ENCODE data around the gene C17orf107.

C17orf107 gene

DNA sequence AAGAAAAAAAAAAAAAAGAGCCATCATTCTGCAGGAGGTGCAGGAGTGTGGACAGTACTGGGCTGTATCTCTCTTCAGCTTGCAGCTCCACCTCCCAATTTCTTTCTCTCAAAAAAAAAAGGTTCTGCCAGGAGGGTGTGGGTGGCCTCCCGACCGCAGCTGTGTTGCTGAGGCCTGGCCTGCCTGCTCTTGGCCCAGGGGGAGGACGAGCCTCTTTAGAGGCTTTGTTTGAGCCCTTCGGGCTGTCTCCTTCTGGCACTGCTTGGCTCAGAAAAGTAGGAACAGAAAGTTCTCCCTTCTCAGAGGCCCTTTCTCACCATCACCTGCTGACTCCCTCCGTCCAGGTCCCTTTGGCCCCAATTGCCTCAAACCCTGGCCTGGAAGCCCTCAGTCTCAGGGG lies 22.2 kb upstream of the C17orf107 start:
- DNase-seq: no peak

- DNase-seq: no peak
These were observed 19.7 kb upstream of the C17orf107 start for GRCh38 chr17:4879601-4880000.

- DNase-seq: no peak
These were observed 18.5 kb upstream of the C17orf107 start for GRCh38 chr17:4880857-4881256.

GRCh38 chr17:4881761-4882555 lies 17.4 kb upstream of the C17orf107 start:
- peak; percentile 24 for DNase-seq

GRCh38 chr17:4884489-4884888 lies 14.8 kb upstream of the C17orf107 start:
- no peak for DNase-seq

DNA sequence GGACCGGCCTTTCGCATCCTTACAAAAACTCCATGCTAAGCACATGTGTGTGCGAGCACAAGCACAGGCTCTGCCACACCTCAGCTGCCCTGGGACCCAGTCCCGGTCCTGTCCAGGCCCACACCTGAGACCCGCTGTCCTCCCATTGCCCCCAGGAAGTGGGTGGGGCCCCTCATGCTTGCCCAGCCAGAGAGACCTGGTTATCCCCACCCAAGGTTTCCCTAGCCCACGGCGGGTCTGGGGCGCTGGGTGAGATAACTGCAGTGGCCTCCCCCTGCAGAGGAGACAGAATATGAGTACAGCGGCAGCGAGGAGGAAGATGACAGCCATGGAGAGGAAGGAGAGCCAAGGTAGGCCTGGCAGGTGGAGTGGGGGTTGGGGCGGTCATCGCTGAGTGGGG lies 12.5 kb upstream of the C17orf107 start:
- DNase-seq: no peak

DNA sequence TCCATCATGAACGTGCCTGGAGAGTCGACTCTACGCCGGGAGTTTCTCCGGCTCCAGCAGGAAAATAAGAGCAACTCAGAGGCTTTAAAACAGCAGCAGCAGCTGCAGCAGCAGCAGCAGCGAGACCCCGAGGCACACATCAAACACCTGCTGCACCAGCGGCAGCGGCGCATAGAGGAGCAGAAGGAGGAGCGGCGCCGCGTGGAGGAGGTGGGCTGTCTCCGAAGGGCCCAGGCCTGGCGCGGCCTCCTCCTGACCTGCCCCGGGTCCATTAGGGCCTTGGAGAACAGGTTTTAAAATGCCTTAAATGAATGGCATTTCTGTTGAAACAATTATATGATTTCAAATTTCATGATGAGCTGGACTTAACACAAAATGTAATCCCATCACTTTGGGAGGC lies 11.8 kb upstream of the C17orf107 start:
- no peak for DNase-seq

DNA sequence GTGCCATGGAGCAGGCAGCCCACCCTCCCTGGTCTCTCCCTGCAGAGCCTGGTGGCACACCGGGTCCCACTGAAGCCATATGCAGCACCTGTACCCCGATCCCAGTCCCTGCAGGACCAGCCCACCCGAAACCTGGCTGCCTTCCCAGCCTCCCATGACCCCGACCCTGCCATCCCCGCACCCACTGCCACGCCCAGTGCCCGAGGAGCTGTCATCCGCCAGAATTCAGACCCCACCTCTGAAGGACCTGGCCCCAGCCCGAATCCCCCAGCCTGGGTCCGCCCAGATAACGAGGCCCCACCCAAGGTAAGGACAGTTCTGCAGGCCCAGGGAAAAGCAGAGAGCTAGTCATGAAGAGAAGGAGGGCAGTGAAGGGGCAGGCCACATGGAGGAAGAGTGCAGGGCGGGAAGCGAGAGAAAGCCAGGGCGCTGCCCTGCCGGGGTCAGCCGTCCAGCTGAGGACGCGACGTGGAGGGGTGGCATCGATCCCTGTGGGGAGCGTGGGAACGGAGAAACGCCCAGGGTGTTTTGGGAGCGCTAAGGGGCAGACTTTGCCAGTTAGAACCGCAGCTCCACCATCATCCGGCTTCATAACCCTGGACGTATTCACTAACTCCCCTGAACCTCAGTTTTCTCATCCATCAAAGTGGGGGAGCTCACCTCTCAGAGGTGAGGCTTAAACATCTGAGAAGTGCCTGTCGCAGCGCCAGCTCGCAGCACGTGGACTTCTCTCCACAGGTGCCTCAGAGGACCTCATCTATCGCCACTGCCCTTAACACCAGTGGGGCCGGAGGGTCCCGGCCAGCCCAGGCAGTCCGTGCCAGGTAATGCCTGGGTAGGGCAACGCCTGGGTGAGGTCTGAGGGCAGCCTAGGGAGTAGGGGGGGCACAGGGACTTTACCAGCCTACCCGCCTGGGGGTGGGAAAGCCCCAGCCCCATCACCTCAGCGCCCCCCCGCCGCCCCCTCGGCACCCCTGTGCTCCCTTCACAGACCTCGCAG lies 7.6 kb upstream of the C17orf107 start:
- DNase-seq: no peak

GRCh38 chr17:4892499-4893221 lies 6.7 kb upstream of the C17orf107 start:
- DNase-seq: no peak

DNA sequence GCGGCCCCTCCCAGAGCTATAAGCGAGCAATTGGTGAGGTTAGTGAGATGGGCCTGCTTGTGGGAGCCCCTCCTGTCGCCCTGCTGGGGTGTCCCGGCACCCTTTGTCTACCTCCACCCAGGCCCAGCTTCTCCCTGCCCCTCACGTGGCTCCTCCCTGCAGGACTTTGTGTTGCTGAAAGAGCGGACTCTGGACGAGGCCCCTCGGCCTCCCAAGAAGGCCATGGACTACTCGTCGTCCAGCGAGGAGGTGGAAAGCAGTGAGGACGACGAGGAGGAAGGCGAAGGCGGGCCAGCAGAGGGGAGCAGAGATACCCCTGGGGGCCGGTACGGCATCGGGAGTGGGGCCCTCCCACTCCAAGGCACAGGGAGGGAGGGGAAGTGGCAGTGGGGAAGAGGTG lies 6.1 kb upstream of the C17orf107 start:
- DNase-seq: no peak

GRCh38 chr17:4893721-4894560 lies 5.4 kb upstream of the C17orf107 start:
- DNase-seq: no peak

DNA sequence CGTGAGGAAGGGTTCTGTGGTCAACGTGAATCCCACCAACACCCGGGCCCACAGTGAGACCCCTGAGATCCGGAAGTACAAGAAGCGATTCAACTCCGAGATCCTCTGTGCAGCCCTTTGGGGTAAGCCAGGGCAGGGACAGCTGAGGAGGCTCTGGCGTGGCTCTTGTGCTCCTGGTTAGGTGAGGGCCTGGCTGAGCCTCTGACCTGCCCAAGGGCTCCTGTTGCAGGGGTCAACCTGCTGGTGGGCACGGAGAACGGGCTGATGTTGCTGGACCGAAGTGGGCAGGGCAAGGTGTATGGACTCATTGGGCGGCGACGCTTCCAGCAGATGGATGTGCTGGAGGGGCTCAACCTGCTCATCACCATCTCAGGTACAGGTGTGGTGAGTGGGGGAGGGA lies 4.2 kb upstream of the C17orf107 start:
- no peak for DNase-seq

GRCh38 chr17:4895657-4896331 lies 3.5 kb upstream of the C17orf107 start:
- DNase-seq: no peak

DNA sequence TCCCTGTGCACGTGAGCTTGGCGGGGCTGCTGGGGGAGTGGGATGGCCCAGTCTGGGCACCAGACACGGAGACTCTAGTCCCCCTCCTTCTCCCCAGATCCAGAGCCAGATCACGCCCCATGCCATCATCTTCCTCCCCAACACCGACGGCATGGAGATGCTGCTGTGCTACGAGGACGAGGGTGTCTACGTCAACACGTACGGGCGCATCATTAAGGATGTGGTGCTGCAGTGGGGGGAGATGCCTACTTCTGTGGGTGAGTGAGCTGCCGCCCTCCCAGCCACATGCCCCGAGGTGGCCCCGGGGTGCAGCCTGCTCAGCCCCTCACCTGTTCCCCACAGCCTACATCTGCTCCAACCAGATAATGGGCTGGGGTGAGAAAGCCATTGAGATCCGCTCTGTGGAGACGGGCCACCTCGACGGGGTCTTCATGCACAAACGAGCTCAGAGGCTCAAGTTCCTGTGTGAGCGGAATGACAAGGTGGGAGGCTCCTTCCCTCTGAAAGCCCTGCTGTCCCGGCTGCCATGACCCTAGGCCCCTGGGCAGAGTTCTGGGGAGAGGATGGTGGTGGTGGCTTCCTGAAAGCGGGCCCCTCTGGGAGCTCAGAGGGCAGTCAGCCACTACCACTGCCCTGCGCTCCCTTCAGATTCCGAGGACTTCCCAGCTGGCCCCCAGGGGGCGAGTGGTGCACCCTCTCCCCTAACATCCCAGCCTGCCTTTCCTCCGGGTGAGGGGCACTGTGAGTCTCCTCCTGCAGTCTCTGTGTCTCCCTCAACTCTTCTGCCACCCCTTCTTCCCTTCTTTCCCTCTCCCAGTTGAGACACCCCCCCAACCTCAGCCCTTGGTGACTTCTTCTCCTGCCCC lies 2.8 kb upstream of the C17orf107 start:
- DNase-seq: no peak

DNA sequence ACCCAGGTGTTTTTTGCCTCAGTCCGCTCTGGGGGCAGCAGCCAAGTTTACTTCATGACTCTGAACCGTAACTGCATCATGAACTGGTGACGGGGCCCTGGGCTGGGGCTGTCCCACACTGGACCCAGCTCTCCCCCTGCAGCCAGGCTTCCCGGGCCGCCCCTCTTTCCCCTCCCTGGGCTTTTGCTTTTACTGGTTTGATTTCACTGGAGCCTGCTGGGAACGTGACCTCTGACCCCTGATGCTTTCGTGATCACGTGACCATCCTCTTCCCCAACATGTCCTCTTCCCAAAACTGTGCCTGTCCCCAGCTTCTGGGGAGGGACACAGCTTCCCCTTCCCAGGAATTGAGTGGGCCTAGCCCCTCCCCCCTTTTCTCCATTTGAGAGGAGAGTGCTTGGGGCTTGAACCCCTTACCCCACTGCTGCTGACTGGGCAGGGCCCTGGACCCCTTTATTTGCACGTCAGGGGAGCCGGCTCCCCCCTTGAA lies 2.1 kb upstream of the C17orf107 start:
- DNase-seq: no peak

- DNase-seq: no peak
These were observed 1.6 kb upstream of the C17orf107 start for GRCh38 chr17:4897785-4898184.

- DNase-seq: no peak
These were observed 985 bp upstream of the C17orf107 start for GRCh38 chr17:4898351-4898750.

DNA sequence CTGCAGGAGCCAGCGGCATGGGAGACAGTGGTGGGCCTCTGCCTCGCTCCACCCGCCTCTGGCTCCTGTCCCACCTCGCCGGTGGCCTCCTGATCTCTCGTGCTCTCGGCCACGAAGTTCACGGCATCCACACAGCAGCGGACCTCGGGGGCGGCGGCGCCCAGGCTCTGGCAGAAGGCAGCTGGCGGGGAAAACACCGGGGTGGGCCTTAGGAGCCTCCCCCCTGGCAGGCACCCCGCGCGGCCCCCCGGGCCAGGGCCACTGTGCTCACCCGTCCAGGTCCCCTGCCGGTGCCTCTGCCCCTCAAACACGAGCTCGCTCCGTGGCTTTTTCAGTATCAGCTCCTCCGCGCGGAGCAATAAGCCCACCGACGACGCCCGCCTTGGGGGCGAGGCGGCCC lies 409 bp upstream of the C17orf107 start:
- DNase-seq: no peak

GRCh38 chr17:4900231-4901107 lies 1.1 kb downstream of the C17orf107 start:
- DNase-seq: peak; percentile 22

Data from fibroblast of upper back skin (primary cell).